ENCODE data around the gene MAPK1. TPM values are rescaled to one million over a fixed set of nuclear protein-coding genes. Genes with fewer than 3 reads are reported as not detected.
"Not testable (repeated sequence)": the region's sequence is repeated elsewhere in the genome, so short reads cannot be mapped to it uniquely, and the experiment has no call there.

Gene MAPK1
- total RNA-seq, 1 donor, result 46.3 TPM

DNA sequence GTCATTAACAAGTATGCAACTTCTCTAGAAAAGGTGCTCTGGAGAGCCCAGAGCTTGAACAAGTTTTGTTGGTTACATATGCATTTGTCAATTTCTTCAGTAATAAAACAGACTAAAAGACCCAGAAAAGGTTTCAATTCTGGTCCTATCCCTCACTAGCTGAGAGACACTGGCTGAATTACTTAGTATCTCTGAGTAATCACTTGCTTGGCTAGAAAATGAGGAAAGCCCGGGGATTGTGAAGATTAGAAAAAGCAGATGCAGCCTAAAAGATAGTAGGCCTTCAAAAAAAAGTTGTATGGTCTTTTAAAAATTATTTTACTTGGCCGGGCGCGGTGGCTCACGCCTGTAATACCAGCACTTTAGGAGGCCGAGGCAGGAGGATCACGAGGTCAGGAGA lies 41.2 kb downstream of the MAPK1 start:
- no peak for DNase-seq (ENCODE audit: insufficient read length, low spot score, missing footprints)
- Histone ChIP-seq H2AFZ (ENCODE audit: low read length) (no peak overlapping the region), H3K27ac (ENCODE audit: low read depth, low read length) (no peak overlapping the region), H3K27me3 (ENCODE audit: insufficient read depth, low read length) (no peaks in the 10 kb centered on the region), H3K79me2 (ENCODE audit: insufficient read depth, low read length) (peaks cover 100% of the 10 kb centered on the region), H3K36me3 (ENCODE audit: insufficient read depth, low read length) (no peaks in the 10 kb centered on the region), H3K9me3 (ENCODE audit: low read depth, low read length) (no peaks in the 10 kb centered on the region), H3K4me2 (ENCODE audit: insufficient read depth, low read length) (no peak overlapping the region), H4K20me1 (ENCODE audit: insufficient read depth, low read length) (peaks cover 71% of the 10 kb centered on the region), H3K4me3 (ENCODE audit: insufficient read depth, low read length) (no peak overlapping the region), H3K4me1 (ENCODE audit: insufficient read depth, low read length) (peaks cover 27% of the 10 kb centered on the region)
- TF ChIP-seq, protein P1, sequence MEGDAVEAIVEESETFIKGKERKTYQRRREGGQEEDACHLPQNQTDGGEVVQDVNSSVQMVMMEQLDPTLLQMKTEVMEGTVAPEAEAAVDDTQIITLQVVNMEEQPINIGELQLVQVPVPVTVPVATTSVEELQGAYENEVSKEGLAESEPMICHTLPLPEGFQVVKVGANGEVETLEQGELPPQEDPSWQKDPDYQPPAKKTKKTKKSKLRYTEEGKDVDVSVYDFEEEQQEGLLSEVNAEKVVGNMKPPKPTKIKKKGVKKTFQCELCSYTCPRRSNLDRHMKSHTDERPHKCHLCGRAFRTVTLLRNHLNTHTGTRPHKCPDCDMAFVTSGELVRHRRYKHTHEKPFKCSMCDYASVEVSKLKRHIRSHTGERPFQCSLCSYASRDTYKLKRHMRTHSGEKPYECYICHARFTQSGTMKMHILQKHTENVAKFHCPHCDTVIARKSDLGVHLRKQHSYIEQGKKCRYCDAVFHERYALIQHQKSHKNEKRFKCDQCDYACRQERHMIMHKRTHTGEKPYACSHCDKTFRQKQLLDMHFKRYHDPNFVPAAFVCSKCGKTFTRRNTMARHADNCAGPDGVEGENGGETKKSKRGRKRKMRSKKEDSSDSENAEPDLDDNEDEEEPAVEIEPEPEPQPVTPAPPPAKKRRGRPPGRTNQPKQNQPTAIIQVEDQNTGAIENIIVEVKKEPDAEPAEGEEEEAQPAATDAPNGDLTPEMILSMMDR (IDR thresholded peaks at IDR 0.05; ENCODE audit: extremely low read depth, low read depth, low read length), result no peak

DNA sequence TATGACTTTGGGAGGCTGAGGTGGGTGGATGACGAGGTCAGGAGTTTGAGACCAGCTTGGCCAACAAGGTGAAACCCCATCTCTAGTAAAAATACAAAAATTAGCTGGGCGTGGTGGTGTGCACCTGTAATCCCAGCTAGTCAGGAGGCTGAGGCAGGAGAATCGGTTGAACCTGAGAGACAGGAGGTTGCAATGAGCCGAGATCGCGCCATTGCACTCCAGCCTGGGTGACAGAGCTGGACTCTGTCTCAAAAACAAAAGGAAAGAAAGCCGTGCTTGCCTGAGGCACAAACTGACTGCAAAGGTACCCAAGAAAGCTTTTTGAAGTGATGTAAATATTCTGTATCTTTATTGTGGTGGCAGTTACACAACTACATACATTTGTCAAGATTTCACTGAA lies 42.5 kb downstream of the MAPK1 start:
- Histone ChIP-seq H3K4me2 (ENCODE audit: insufficient read depth, low read length) (peak overlapping the region; percentile 12), H3K4me1 (ENCODE audit: insufficient read depth, low read length) (peaks cover 20% of the 10 kb centered on the region), H3K79me2 (ENCODE audit: insufficient read depth, low read length) (peaks cover 97% of the 10 kb centered on the region), H4K20me1 (ENCODE audit: insufficient read depth, low read length) (peaks cover 59% of the 10 kb centered on the region)
- H3K4me3 ChIP-seq (ENCODE audit: insufficient read depth, low read length); H3K9me3 ChIP-seq (ENCODE audit: low read depth, low read length); H3K27me3 ChIP-seq (ENCODE audit: insufficient read depth, low read length); H2AFZ ChIP-seq (ENCODE audit: low read length); H3K27ac ChIP-seq (ENCODE audit: low read depth, low read length); H3K36me3 ChIP-seq (ENCODE audit: insufficient read depth, low read length); DNase-seq (ENCODE audit: insufficient read length, low spot score, missing footprints): not testable (repeated sequence)

DNA sequence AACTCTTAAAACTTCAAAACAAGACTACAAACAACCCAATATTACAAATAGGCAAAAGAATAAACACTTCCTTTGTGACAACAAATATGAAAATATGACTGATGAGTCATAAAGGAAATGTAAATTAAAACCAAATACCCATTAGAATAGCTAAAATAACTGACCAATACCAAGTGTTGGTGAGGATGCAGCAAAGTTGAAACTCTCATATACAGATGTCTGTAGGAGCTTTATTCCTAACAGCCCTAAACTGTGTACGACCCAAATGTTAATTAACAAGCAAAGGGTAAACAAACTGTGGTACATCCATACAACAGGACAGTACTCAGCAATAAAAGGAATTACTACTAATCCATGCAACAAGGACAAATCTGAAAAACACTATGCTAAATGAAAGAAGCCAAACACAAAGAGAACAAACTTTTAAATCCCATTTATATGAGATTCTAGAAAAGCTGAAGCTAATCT lies 43.0 kb downstream of the MAPK1 start:
- Histone ChIP-seq H4K20me1 (ENCODE audit: insufficient read depth, low read length) (peaks cover 55% of the 10 kb centered on the region), H3K27ac (ENCODE audit: low read depth, low read length) (no peak overlapping the region), H2AFZ (ENCODE audit: low read length) (no peak overlapping the region), H3K27me3 (ENCODE audit: insufficient read depth, low read length) (no peaks in the 10 kb centered on the region), H3K4me2 (ENCODE audit: insufficient read depth, low read length) (peak overlapping the region; percentile 12), H3K4me1 (ENCODE audit: insufficient read depth, low read length) (peaks cover 16% of the 10 kb centered on the region), H3K79me2 (ENCODE audit: insufficient read depth, low read length) (peaks cover 97% of the 10 kb centered on the region), H3K36me3 (ENCODE audit: insufficient read depth, low read length) (no peaks in the 10 kb centered on the region), H3K9me3 (ENCODE audit: low read depth, low read length) (no peaks in the 10 kb centered on the region), H3K4me3 (ENCODE audit: insufficient read depth, low read length) (no peak overlapping the region)
- no peak for DNase-seq (ENCODE audit: insufficient read length, low spot score, missing footprints)
- TF ChIP-seq, protein P1 (IDR thresholded peaks at IDR 0.05; ENCODE audit: extremely low read depth, low read depth, low read length), result no peak

DNA sequence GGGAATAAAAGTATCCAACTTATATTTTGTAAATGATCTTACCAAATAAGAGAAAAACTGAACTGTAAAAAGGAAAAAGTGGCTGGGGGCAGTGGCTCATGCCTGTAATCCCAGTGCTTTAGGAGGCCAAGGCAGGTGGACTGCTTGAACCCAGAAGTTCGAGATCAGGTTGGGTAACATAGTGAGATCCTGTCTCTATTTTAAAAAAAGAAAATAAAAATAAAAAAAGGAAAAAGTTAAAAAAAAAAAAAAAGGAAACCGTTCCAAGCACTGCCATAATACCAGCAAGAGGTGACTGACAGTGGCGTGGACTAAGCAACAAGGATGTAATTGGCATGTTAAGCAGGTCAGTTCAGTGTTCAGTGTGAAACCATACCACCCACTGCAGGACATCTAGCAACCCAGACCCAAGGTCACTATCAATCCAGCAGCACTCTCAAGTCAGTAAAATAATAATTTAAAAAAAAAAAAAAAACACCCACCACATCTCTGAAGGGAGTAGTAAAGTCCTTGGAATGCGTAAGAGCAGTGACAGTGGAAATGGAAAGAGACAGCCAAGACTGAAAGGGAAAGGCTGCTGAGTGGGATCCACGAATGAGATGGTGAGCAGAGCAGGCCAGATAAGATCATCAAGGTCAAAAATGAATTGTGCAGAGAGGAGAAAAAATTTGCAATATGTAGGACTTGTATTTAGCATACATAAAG lies 43.6 kb downstream of the MAPK1 start:
- Histone ChIP-seq H2AFZ (ENCODE audit: low read length) (no peak overlapping the region), H3K79me2 (ENCODE audit: insufficient read depth, low read length) (peaks cover 97% of the 10 kb centered on the region), H3K4me2 (ENCODE audit: insufficient read depth, low read length) (peak overlapping the region; percentile 12), H4K20me1 (ENCODE audit: insufficient read depth, low read length) (peaks cover 55% of the 10 kb centered on the region), H3K4me1 (ENCODE audit: insufficient read depth, low read length) (peaks cover 14% of the 10 kb centered on the region), H3K36me3 (ENCODE audit: insufficient read depth, low read length) (no peaks in the 10 kb centered on the region), H3K4me3 (ENCODE audit: insufficient read depth, low read length) (no peak overlapping the region), H3K9me3 (ENCODE audit: low read depth, low read length) (no peaks in the 10 kb centered on the region), H3K27ac (ENCODE audit: low read depth, low read length) (peak overlapping the region; percentile 40), H3K27me3 (ENCODE audit: insufficient read depth, low read length) (no peaks in the 10 kb centered on the region)
- DNase-seq (ENCODE audit: insufficient read length, low spot score, missing footprints), result peak; percentile 73
- TF ChIP-seq, protein P1 (IDR thresholded peaks at IDR 0.05; ENCODE audit: extremely low read depth, low read depth, low read length), result no peak
